22Rv1 (cell line): Measurements from ENCODE around the gene NRIP1.
"Not testable (repeated sequence)": the region's sequence is repeated elsewhere in the genome, so short reads cannot be mapped to it uniquely, and the experiment has no call there.

Experiments used
- ZFX ChIP-seq: fragments of 450-650 bp; IDR thresholded peaks from 2 replicates; pipeline ENCODE4 v1.6.1; 2017; ENCODE audit warnings: antibody characterized with exemption, borderline replicate concordance
- TF ChIP-seq, protein P1 (sequence below): fragments of 450-650 bp; IDR thresholded peaks from 2 replicates; pipeline ENCODE4 v1.5.1; 2017; ENCODE audit warnings: mild to moderate bottlenecking

DNA sequence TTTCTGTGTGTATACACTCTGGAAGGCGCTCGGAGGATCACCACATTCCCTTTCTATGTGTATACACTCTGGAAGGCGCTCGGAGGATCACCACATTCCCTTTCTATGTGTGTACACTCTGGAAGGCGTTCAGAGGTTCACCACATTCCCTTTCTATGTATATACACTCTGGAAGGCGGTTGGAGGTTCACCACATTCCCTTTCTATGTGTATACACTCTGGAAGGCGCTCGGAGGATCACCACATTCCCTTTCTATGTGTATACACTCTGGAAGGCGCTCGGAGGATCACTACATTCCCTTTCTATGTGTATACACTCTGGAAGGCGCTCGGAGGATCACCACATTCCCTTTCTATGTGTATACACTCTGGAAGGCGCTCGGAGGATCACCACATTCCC lies 33.4 kb downstream of the NRIP1 start:
- TF ChIP-seq, protein P1, sequence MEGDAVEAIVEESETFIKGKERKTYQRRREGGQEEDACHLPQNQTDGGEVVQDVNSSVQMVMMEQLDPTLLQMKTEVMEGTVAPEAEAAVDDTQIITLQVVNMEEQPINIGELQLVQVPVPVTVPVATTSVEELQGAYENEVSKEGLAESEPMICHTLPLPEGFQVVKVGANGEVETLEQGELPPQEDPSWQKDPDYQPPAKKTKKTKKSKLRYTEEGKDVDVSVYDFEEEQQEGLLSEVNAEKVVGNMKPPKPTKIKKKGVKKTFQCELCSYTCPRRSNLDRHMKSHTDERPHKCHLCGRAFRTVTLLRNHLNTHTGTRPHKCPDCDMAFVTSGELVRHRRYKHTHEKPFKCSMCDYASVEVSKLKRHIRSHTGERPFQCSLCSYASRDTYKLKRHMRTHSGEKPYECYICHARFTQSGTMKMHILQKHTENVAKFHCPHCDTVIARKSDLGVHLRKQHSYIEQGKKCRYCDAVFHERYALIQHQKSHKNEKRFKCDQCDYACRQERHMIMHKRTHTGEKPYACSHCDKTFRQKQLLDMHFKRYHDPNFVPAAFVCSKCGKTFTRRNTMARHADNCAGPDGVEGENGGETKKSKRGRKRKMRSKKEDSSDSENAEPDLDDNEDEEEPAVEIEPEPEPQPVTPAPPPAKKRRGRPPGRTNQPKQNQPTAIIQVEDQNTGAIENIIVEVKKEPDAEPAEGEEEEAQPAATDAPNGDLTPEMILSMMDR, result not testable (repeated sequence)
- not testable (repeated sequence) for TF ChIP-seq ZFX
